T-cell (primary cell): ENCODE measurements around the gene MYO18B. TPM values are rescaled to one million over a fixed set of nuclear protein-coding genes. Genes with fewer than 3 reads are reported as not detected.

Experiments used
- ATAC-seq, 4 experiments: fragments of 200-7000 bp in 3 of 4; fragments of 150-1000 bp in 1 of 4; cut with Tn5 transposase; replicated peaks in 1 of 4; 1 replicate in 3 of 4; 2 replicates in 1 of 4; pipeline ENCODE4 v1.10.0; 2021; ENCODE audit warnings: moderate library complexity in 3 of 4, mild to moderate bottlenecking in 2 of 4, moderate number of reproducible peaks in 1 of 4
- CTCF ChIA-PET, 2 donors: fragments of 300-600 bp; sonication (Branson Sonifier 250); formaldehyde crosslinking; loops; one replicate each; lab custom pipeline; 2022; ENCODE audit warnings: antibody characterized with exemption in 2 of 2; lab: Charles Lee
- POLR2A ChIA-PET, 2 donors: fragments of 300-600 bp; sonication (Branson Sonifier 250); formaldehyde crosslinking; loops; one replicate each; lab custom pipeline; 2022; ENCODE audit warnings: antibody characterized with exemption in 2 of 2; lab: Charles Lee
- DNase-seq, 35 experiments: peaks; one replicate each; pipeline versions ENCODE4 v3.0.0 to v3.0.0-alpha.2; 2013 to 2023
- H3K27ac ChIP-seq: one replicate; pipeline ENCODE4 v1.5.1; 2013; ENCODE audit warnings: low read length
- H3K27me3 ChIP-seq, 2 experiments: replicated peaks in 1 of 2; 1 replicate in 1 of 2; 2 replicates in 1 of 2; pipeline versions ENCODE4 v1.6.1 to v1.7.0; 2013; ENCODE audit warnings: low read length in 1 of 2, mixed read lengths in 1 of 2; ENCODE audit not compliant: control insufficient read depth in 2 of 2, insufficient read depth in 2 of 2; ENCODE audit errors: extremely low read depth in 1 of 2
- H3K36me3 ChIP-seq, 2 donors: 1 replicate in 1 of 2; 2 replicates in 1 of 2; pipeline versions ENCODE4 v1.6.1 to v1.7.0; 2013; ENCODE audit warnings: low read length in 1 of 2; ENCODE audit not compliant: control insufficient read depth in 2 of 2, insufficient read depth in 1 of 2; ENCODE audit errors: extremely low read depth in 1 of 2
- H3K4me1 ChIP-seq, 2 experiments: 1 replicate in 1 of 2; 2 replicates in 1 of 2; pipeline versions ENCODE4 v1.6.1 to v1.7.0; 2013; ENCODE audit warnings: low read length in 2 of 2, mixed read lengths in 1 of 2; ENCODE audit not compliant: insufficient read depth in 2 of 2, control insufficient read depth in 1 of 2; ENCODE audit errors: extremely low read depth in 1 of 2
- H3K4me3 ChIP-seq, 2 donors: 1 replicate in 1 of 2; 2 replicates in 1 of 2; pipeline versions ENCODE4 v1.5.1 to v1.7.0; 2013; ENCODE audit warnings: mild to moderate bottlenecking in 2 of 2, low read length in 1 of 2, moderate library complexity in 1 of 2; ENCODE audit not compliant: control insufficient read depth in 1 of 2; ENCODE audit errors: extremely low read depth in 1 of 2
- H3K9me3 ChIP-seq: 2 replicates; pipeline ENCODE4 v1.7.0; 2013
- H3K27ac Mint-ChIP-seq, 2 donors: one replicate each; pipeline ENCODE4 v1.8.0; 2020 to 2021; ENCODE audit warnings: mild to moderate bottlenecking in 2 of 2, mixed read lengths in 2 of 2
- H3K27me3 Mint-ChIP-seq, 2 donors: one replicate each; pipeline ENCODE4 v1.8.0; 2021 to 2022; ENCODE audit warnings: mixed read lengths in 2 of 2
- H3K36me3 Mint-ChIP-seq: one replicate; pipeline ENCODE4 v1.8.0; 2021; ENCODE audit warnings: mixed read lengths
- H3K4me1 Mint-ChIP-seq, 3 donors: one replicate each; pipeline ENCODE4 v1.8.0; 2020 to 2022; ENCODE audit warnings: mixed read lengths in 3 of 3, mild to moderate bottlenecking in 1 of 3
- H3K4me3 Mint-ChIP-seq, 3 donors: one replicate each; pipeline ENCODE4 v1.8.0; 2020 to 2022; ENCODE audit warnings: mild to moderate bottlenecking in 3 of 3, mixed read lengths in 3 of 3, moderate library complexity in 3 of 3
- H3K9me3 Mint-ChIP-seq, 3 donors: one replicate each; pipeline ENCODE4 v1.8.0; 2020 to 2022; ENCODE audit warnings: mixed read lengths in 3 of 3
- WGBS: methylation state at CpG from one replicate; pipeline ENCODE4 v1.1.5; 2013; ENCODE audit warnings: missing lambda C conversion rate; ENCODE audit not compliant: insufficient coverage; 5-methylcytosine and 5-hydroxymethylcytosine counted together
- total RNA-seq, 35 experiments: library from RNA in 6 of 35; stranded (reverse) in 6 of 35; fragments of 120-200 nt in 1 of 35; gene quantifications; one replicate each; pipeline versions ENCODE4 v1.2.1 to v1.2.4 and lab custom pipeline; 2013 to 2026

Gene MYO18B
- total RNA-seq, 5 donors from 2014 or later (not counting 1 experiment from before 2014, with no cell fraction given): 0.18 to 0.70 (median 0.26) TPM; not detected in 1

GRCh38 chr22:25896098-25896497, 154.1 kb downstream of the MYO18B start:
- POLR2A ChIA-PET: no interaction called here
- Mint-ChIP-seq H3K27ac (no peak overlapping the region), H3K27me3 (peaks cover 11 to 13% of the 10 kb centered on the region in 2 donors), H3K36me3 (no peaks in the 10 kb centered on the region), H3K4me1 (no peaks in the 10 kb centered on the region), H3K9me3 (no peaks in the 10 kb centered on the region), H3K4me3 (no peak overlapping the region)
- no peak for ATAC-seq
- no peak overlapping the region for H3K27ac ChIP-seq
- no peaks in the 10 kb centered on the region for H3K9me3 ChIP-seq
- DNase-seq: no peak
- no peak overlapping the region for H3K4me3 ChIP-seq
- CTCF ChIA-PET: no interaction called here
- WGBS: no CpG with 5 or more reads among the region's 4 CpGs
- H3K27me3 ChIP-seq: peaks cover 0 to 3% of the 10 kb centered on the region in 2 experiments
- no peaks in the 10 kb centered on the region for H3K36me3 ChIP-seq
- no peaks in the 10 kb centered on the region for H3K4me1 ChIP-seq

GRCh38 chr22:25896592-25896991, 154.6 kb downstream of the MYO18B start:
- H3K36me3 ChIP-seq: no peaks in the 10 kb centered on the region
- ChIA-PET CTCF (no interaction called here), POLR2A (no interaction called here)
- H3K4me3 ChIP-seq: no peak overlapping the region
- H3K27me3 ChIP-seq: peaks cover 0 to 3% of the 10 kb centered on the region in 2 experiments
- Mint-ChIP-seq H3K27ac (no peak overlapping the region), H3K4me1 (no peaks in the 10 kb centered on the region), H3K4me3 (no peak overlapping the region), H3K9me3 (no peaks in the 10 kb centered on the region), H3K27me3 (peaks cover 11 to 13% of the 10 kb centered on the region in 2 donors), H3K36me3 (no peaks in the 10 kb centered on the region)
- H3K9me3 ChIP-seq: no peaks in the 10 kb centered on the region
- DNase-seq: no peak
- ATAC-seq: no peak
- H3K4me1 ChIP-seq: no peaks in the 10 kb centered on the region
- no peak overlapping the region for H3K27ac ChIP-seq
- 71% methylated on average over 1 of the region's 2 CpGs for WGBS

GRCh38 chr22:25898707-25899365, 156.8 kb downstream of the MYO18B start:
- no peaks in the 10 kb centered on the region for H3K4me1 Mint-ChIP-seq
- H3K36me3 Mint-ChIP-seq: no peaks in the 10 kb centered on the region
- H3K9me3 Mint-ChIP-seq: no peaks in the 10 kb centered on the region
- DNase-seq (no peak), ATAC-seq (no peak)
- Histone ChIP-seq H3K9me3 (no peaks in the 10 kb centered on the region), H3K27ac (no peak overlapping the region), H3K36me3 (no peaks in the 10 kb centered on the region), H3K27me3 (peaks cover 0 to 11% of the 10 kb centered on the region in 2 experiments), H3K4me1 (no peaks in the 10 kb centered on the region), H3K4me3 (no peak overlapping the region)
- POLR2A ChIA-PET: no interaction called here
- peaks cover 17 to 21% of the 10 kb centered on the region in 2 donors for H3K27me3 Mint-ChIP-seq
- H3K4me3 Mint-ChIP-seq: no peak overlapping the region
- CTCF ChIA-PET: no interaction called here
- 61% methylated on average over 5 of the region's 11 CpGs for WGBS
- H3K27ac Mint-ChIP-seq: no peak overlapping the region

- Histone ChIP-seq H3K4me3 (no peak overlapping the region), H3K4me1 (no peaks in the 10 kb centered on the region), H3K9me3 (no peaks in the 10 kb centered on the region), H3K36me3 (no peaks in the 10 kb centered on the region), H3K27ac (no peak overlapping the region), H3K27me3 (peaks cover 0 to 11% of the 10 kb centered on the region in 2 experiments)
- CTCF ChIA-PET: no interaction called here
- WGBS: no CpG with 5 or more reads among the region's 1 CpG
- ATAC-seq (no peak), DNase-seq (no peak)
- POLR2A ChIA-PET: no interaction called here
- H3K36me3 Mint-ChIP-seq: no peaks in the 10 kb centered on the region
- H3K27me3 Mint-ChIP-seq: peaks cover 22 to 23% of the 10 kb centered on the region in 2 donors
- no peaks in the 10 kb centered on the region for H3K9me3 Mint-ChIP-seq
- H3K27ac Mint-ChIP-seq: no peak overlapping the region
- no peak overlapping the region for H3K4me3 Mint-ChIP-seq
- H3K4me1 Mint-ChIP-seq: no peaks in the 10 kb centered on the region
These were observed 157.6 kb downstream of the MYO18B start for GRCh38 chr22:25899566-25899965.

- ChIA-PET CTCF (no interaction called here), POLR2A (no interaction called here)
- no peak overlapping the region for H3K4me3 Mint-ChIP-seq
- Histone ChIP-seq H3K4me3 (no peak overlapping the region), H3K27ac (no peak overlapping the region), H3K36me3 (no peaks in the 10 kb centered on the region), H3K9me3 (no peaks in the 10 kb centered on the region), H3K4me1 (no peaks in the 10 kb centered on the region), H3K27me3 (peaks cover 0 to 8% of the 10 kb centered on the region in 2 experiments)
- DNase-seq (no peak), ATAC-seq (no peak)
- no peak overlapping the region for H3K27ac Mint-ChIP-seq
- H3K9me3 Mint-ChIP-seq: no peaks in the 10 kb centered on the region
- no peaks in the 10 kb centered on the region for H3K36me3 Mint-ChIP-seq
- H3K27me3 Mint-ChIP-seq: peaks cover 18 to 19% of the 10 kb centered on the region in 2 donors
- no peaks in the 10 kb centered on the region for H3K4me1 Mint-ChIP-seq
- WGBS: 80% methylated on average over 2 of the region's 3 CpGs
These were observed 158.4 kb downstream of the MYO18B start for GRCh38 chr22:25900390-25900789.

- Histone ChIP-seq H3K4me1 (no peaks in the 10 kb centered on the region), H3K36me3 (no peaks in the 10 kb centered on the region), H3K4me3 (no peak overlapping the region), H3K27ac (no peak overlapping the region), H3K9me3 (no peaks in the 10 kb centered on the region), H3K27me3 (peaks cover 0 to 8% of the 10 kb centered on the region in 2 experiments)
- Mint-ChIP-seq H3K27me3 (peaks cover 18 to 19% of the 10 kb centered on the region in 2 donors), H3K4me3 (no peak overlapping the region), H3K27ac (no peak overlapping the region), H3K4me1 (no peaks in the 10 kb centered on the region), H3K36me3 (no peaks in the 10 kb centered on the region), H3K9me3 (no peaks in the 10 kb centered on the region)
- ATAC-seq (no peak), DNase-seq (no peak)
- CTCF ChIA-PET: no interaction called here
- WGBS: 96% methylated on average over 3 of the region's 4 CpGs
- POLR2A ChIA-PET: no interaction called here
These were observed 158.9 kb downstream of the MYO18B start for GRCh38 chr22:25900880-25901279.
